ENCODE measurements around the gene BRIP1.

- TF ChIP-seq, protein P1, sequence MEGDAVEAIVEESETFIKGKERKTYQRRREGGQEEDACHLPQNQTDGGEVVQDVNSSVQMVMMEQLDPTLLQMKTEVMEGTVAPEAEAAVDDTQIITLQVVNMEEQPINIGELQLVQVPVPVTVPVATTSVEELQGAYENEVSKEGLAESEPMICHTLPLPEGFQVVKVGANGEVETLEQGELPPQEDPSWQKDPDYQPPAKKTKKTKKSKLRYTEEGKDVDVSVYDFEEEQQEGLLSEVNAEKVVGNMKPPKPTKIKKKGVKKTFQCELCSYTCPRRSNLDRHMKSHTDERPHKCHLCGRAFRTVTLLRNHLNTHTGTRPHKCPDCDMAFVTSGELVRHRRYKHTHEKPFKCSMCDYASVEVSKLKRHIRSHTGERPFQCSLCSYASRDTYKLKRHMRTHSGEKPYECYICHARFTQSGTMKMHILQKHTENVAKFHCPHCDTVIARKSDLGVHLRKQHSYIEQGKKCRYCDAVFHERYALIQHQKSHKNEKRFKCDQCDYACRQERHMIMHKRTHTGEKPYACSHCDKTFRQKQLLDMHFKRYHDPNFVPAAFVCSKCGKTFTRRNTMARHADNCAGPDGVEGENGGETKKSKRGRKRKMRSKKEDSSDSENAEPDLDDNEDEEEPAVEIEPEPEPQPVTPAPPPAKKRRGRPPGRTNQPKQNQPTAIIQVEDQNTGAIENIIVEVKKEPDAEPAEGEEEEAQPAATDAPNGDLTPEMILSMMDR (IDR thresholded peaks at IDR 0.05; ENCODE audit: low read depth, low read length), result no peak
- TF ChIP-seq, protein P2, sequence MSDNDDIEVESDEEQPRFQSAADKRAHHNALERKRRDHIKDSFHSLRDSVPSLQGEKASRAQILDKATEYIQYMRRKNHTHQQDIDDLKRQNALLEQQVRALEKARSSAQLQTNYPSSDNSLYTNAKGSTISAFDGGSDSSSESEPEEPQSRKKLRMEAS (IDR thresholded peaks at IDR 0.05; ENCODE audit: low read depth, low read length), result no peak
- TF ChIP-seq POLR2A (IDR thresholded peaks at IDR 0.05; ENCODE audit: extremely low read depth, insufficient read length), result no peak
These were observed 163.1 kb downstream of the BRIP1 start for GRCh38 chr17:61700252-61700651.

Data from NB4 (cell line).